GM23338 (cell line): Measurements from ENCODE around the gene UBE2E2. TPM values are rescaled to one million over a fixed set of nuclear protein-coding genes. Genes with fewer than 3 reads are reported as not detected.
A peak's percentile ranks its signal among the peaks of the same experiment; 100 is the strongest.

Experiments used
- ATAC-seq: fragments of 200-7000 bp; cut with Tn5 transposase; 3 replicates; pipeline ENCODE4 v1.9.1; 2020
- DNase-seq: peaks from one replicate; pipeline ENCODE4 v3.0.0-alpha.2; 2015; ENCODE audit warnings: low spot score
- H2AFZ ChIP-seq: fragments of 200-600 bp; sonication (generic); 2 replicates; pipeline ENCODE4 v1.8.0; 2016; ENCODE audit warnings: antibody characterized with exemption, mild to moderate bottlenecking, moderate library complexity
- H3F3A ChIP-seq: fragments of 200-600 bp; sonication (generic); replicated peaks from 2 replicates; pipeline ENCODE4 v1.8.0; 2017; ENCODE audit warnings: antibody characterized with exemption, mixed run types, low read depth
- H3K27ac ChIP-seq: fragments of 200-600 bp; sonication (generic); 2 replicates; pipeline ENCODE4 v1.6.1; 2016; ENCODE audit warnings: low read depth
- H3K27me3 ChIP-seq: fragments of 200-600 bp; sonication (generic); 2 replicates; pipeline ENCODE4 v1.8.0; 2016; ENCODE audit warnings: mild to moderate bottlenecking, mixed run types, moderate library complexity; ENCODE audit not compliant: insufficient read depth
- H3K36me3 ChIP-seq: fragments of 200-600 bp; sonication (generic); 2 replicates; pipeline ENCODE4 v1.8.0; 2016; ENCODE audit warnings: mild to moderate bottlenecking; ENCODE audit not compliant: insufficient read depth
- H3K4me1 ChIP-seq: fragments of 200-600 bp; sonication (generic); 2 replicates; pipeline ENCODE4 v1.8.0; 2016; ENCODE audit warnings: mild to moderate bottlenecking, moderate library complexity; ENCODE audit not compliant: insufficient read depth
- H3K4me2 ChIP-seq: fragments of 200-600 bp; sonication (generic); 2 replicates; pipeline ENCODE4 v1.7.1; 2017; ENCODE audit warnings: mixed run types
- H3K4me3 ChIP-seq: fragments of 200-600 bp; sonication (generic); 2 replicates; pipeline ENCODE4 v1.6.1; 2016; ENCODE audit warnings: mixed run types
- H3K79me2 ChIP-seq: fragments of 200-600 bp; sonication (generic); replicated peaks from 2 replicates; pipeline ENCODE4 v1.8.0; 2017; ENCODE audit warnings: mild to moderate bottlenecking; ENCODE audit not compliant: insufficient read depth
- H3K9me2 ChIP-seq: fragments of 200-600 bp; sonication (generic); 2 replicates; pipeline ENCODE4 v1.8.0; 2017; ENCODE audit not compliant: insufficient read depth
- H4K20me1 ChIP-seq: fragments of 200-600 bp; sonication (generic); replicated peaks from 2 replicates; pipeline ENCODE4 v1.8.0; 2017; ENCODE audit warnings: mild to moderate bottlenecking; ENCODE audit not compliant: insufficient read depth
- H3K27ac Mint-ChIP-seq: 2 replicates; pipeline ENCODE4 v1.8.0; 2020; ENCODE audit warnings: inconsistent platforms, mild to moderate bottlenecking, moderate library complexity, mixed read lengths
- H3K27me3 Mint-ChIP-seq: 3 replicates; pipeline ENCODE4 v1.8.0; 2022; ENCODE audit warnings: low read depth, mild to moderate bottlenecking, moderate library complexity, mixed read lengths, inconsistent platforms; ENCODE audit not compliant: insufficient read depth, poor library complexity
- H3K36me3 Mint-ChIP-seq: 3 replicates; pipeline ENCODE4 v1.8.0; 2021; ENCODE audit warnings: low read depth, mild to moderate bottlenecking, inconsistent platforms, moderate library complexity, mixed read lengths
- H3K4me1 Mint-ChIP-seq: 3 replicates; pipeline ENCODE4 v1.8.0; 2020; ENCODE audit warnings: mild to moderate bottlenecking, inconsistent platforms, mixed read lengths
- H3K4me3 Mint-ChIP-seq: 3 replicates; pipeline ENCODE4 v1.8.0; 2021; ENCODE audit warnings: moderate library complexity, mild to moderate bottlenecking, inconsistent platforms, mixed read lengths
- H3K9me3 Mint-ChIP-seq: 3 replicates; pipeline ENCODE4 v1.8.0; 2020; ENCODE audit warnings: moderate library complexity, mild to moderate bottlenecking, inconsistent platforms, mixed read lengths
- ETS1 ChIP-seq: IDR thresholded peaks from 2 replicates; pipeline ENCODE4 v1.6.1; 2016; ENCODE audit warnings: antibody characterized with exemption
- EZH2 ChIP-seq: fragments of 200-600 bp; sonication (generic); IDR thresholded peaks from one replicate; pipeline ENCODE4 v1.8.0; 2017; ENCODE audit warnings: antibody characterized with exemption, mild to moderate bottlenecking, low read depth; ENCODE audit not compliant: unreplicated experiment
- EZH2phosphoT487 ChIP-seq: fragments of 200-600 bp; sonication (generic); IDR thresholded peaks from one replicate; pipeline ENCODE4 v1.8.1; 2018; ENCODE audit warnings: antibody characterized with exemption; ENCODE audit not compliant: unreplicated experiment
- NANOG ChIP-seq: IDR thresholded peaks from 2 replicates; pipeline ENCODE4 v1.6.1; 2016; ENCODE audit warnings: antibody characterized with exemption, borderline replicate concordance
- POLR2AphosphoS5 ChIP-seq: IDR thresholded peaks from 2 replicates; pipeline ENCODE4 v1.6.1; 2016; ENCODE audit warnings: antibody characterized with exemption, low read depth
- polyA plus RNA-seq: library from polyadenylated mRNA; unstranded; fragments of >200 nt; fragmentation: Nextera tagmentation; extraction: Ambion mirVana; gene quantifications from 2 replicates; pipeline ENCODE4 v1.2.1, GENCODE V29; 2016
- total RNA-seq: library from RNA; depleted of rRNA; stranded (reverse); fragments of >200 nt; shearing (Covaris generic); gene quantifications from 2 replicates; pipeline ENCODE4 v1.2.3, GENCODE V29; 2014
- TF ChIP-seq, protein P1 (sequence below): IDR thresholded peaks from one replicate; pipeline ENCODE4 v1.6.1; 2018; ENCODE audit warnings: antibody characterized with exemption; ENCODE audit not compliant: unreplicated experiment

The UBE2E2 gene
- total and polyA plus RNA-seq, 2 experiments from 2014 or later, result 86.9 to 169 TPM

- DNase-seq (no peak), ATAC-seq (no peak)
- Histone ChIP-seq H3K27me3 (no peaks in the 10 kb centered on the region), H3K4me3 (no peak overlapping the region), H3K27ac (no peak overlapping the region), H2AFZ (no peak overlapping the region), H3K79me2 (no peaks in the 10 kb centered on the region; the same call in 1 of the 2 replicates), H3F3A (no peaks in the 10 kb centered on the region), H3K4me2 (no peak overlapping the region), H4K20me1 (no peaks in the 10 kb centered on the region), H3K36me3 (no peaks in the 10 kb centered on the region), H3K9me2 (no peaks in the 10 kb centered on the region), H3K4me1 (no peaks in the 10 kb centered on the region)
- no peaks in the 10 kb centered on the region for H3K4me1 Mint-ChIP-seq
- no peaks in the 10 kb centered on the region for H3K27me3 Mint-ChIP-seq
- H3K36me3 Mint-ChIP-seq, result no peaks in the 10 kb centered on the region
- no peak overlapping the region for H3K27ac Mint-ChIP-seq
- H3K4me3 Mint-ChIP-seq, result no peak overlapping the region
- H3K9me3 Mint-ChIP-seq, result no peaks in the 10 kb centered on the region
- TF ChIP-seq EZH2 (no peak), ETS1 (no peak), EZH2phosphoT487 (no peak), NANOG (no peak)
- TF ChIP-seq, protein P1, sequence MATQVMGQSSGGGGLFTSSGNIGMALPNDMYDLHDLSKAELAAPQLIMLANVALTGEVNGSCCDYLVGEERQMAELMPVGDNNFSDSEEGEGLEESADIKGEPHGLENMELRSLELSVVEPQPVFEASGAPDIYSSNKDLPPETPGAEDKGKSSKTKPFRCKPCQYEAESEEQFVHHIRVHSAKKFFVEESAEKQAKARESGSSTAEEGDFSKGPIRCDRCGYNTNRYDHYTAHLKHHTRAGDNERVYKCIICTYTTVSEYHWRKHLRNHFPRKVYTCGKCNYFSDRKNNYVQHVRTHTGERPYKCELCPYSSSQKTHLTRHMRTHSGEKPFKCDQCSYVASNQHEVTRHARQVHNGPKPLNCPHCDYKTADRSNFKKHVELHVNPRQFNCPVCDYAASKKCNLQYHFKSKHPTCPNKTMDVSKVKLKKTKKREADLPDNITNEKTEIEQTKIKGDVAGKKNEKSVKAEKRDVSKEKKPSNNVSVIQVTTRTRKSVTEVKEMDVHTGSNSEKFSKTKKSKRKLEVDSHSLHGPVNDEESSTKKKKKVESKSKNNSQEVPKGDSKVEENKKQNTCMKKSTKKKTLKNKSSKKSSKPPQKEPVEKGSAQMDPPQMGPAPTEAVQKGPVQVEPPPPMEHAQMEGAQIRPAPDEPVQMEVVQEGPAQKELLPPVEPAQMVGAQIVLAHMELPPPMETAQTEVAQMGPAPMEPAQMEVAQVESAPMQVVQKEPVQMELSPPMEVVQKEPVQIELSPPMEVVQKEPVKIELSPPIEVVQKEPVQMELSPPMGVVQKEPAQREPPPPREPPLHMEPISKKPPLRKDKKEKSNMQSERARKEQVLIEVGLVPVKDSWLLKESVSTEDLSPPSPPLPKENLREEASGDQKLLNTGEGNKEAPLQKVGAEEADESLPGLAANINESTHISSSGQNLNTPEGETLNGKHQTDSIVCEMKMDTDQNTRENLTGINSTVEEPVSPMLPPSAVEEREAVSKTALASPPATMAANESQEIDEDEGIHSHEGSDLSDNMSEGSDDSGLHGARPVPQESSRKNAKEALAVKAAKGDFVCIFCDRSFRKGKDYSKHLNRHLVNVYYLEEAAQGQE, result no peak
These were observed 294.0 kb downstream of the UBE2E2 start for GRCh38 chr3:23497156-23497555.

GRCh38 chr3:23501201-23501802, 298.2 kb downstream of the UBE2E2 start:
- Mint-ChIP-seq H3K4me1 (no peaks in the 10 kb centered on the region), H3K27me3 (peaks cover 4% of the 10 kb centered on the region), H3K27ac (peak overlapping the region; percentile 39; the same call in 1 of the 2 replicates), H3K36me3 (no peaks in the 10 kb centered on the region), H3K9me3 (no peaks in the 10 kb centered on the region), H3K4me3 (no peak overlapping the region)
- Histone ChIP-seq H2AFZ (no peak overlapping the region), H3K27ac (no peak overlapping the region), H3K27me3 (no peaks in the 10 kb centered on the region), H3K9me2 (no peaks in the 10 kb centered on the region), H3K4me2 (no peak overlapping the region), H3F3A (no peaks in the 10 kb centered on the region), H4K20me1 (no peaks in the 10 kb centered on the region), H3K79me2 (no peaks in the 10 kb centered on the region; the same call in 1 of the 2 replicates), H3K4me3 (no peak overlapping the region), H3K36me3 (no peaks in the 10 kb centered on the region), H3K4me1 (no peaks in the 10 kb centered on the region)
- ATAC-seq (no peak), DNase-seq (no peak)
- no peak for TF ChIP-seq POLR2AphosphoS5
- TF ChIP-seq, protein P1, result no peak
